Ovary (tissue), 9 donors: ENCODE results near the gene SLC36A3. TPM values are rescaled to one million over a fixed set of nuclear protein-coding genes. Genes with fewer than 3 reads are reported as not detected.

Experiments used
- DNase-seq, 5 donors: peaks; one replicate each; pipeline ENCODE4 v3.0.0-alpha.2; 2019 to 2020
- H3K27ac ChIP-seq, 2 donors: fragments of 200-600 bp; one replicate each; pipeline versions ENCODE4 v1.5.1 to v1.8.0; 2019 to 2022
- H3K27me3 ChIP-seq: fragments of 200-600 bp; one replicate; pipeline ENCODE4 v1.8.0; 2022
- H3K36me3 ChIP-seq: fragments of 200-600 bp; sonication (generic); one replicate; pipeline ENCODE4 v1.5.1; 2019
- H3K4me1 ChIP-seq: one replicate; pipeline ENCODE4 v1.8.1; 2013; ENCODE audit warnings: mild to moderate bottlenecking, moderate library complexity; ENCODE audit not compliant: insufficient read depth
- H3K4me3 ChIP-seq: fragments of 200-600 bp; sonication (generic); one replicate; pipeline ENCODE4 v1.5.1; 2017
- H3K9me3 ChIP-seq, 2 donors: fragments of 200-600 bp in 1 of 2; sonication (generic) in 1 of 2; one replicate each; pipeline versions ENCODE4 v1.5.1 to v1.8.1; 2013 to 2019; ENCODE audit warnings: mild to moderate bottlenecking in 1 of 2, moderate library complexity in 1 of 2
- EP300 ChIP-seq: sonication (generic); formaldehyde crosslinking; IDR thresholded peaks from one replicate; pipeline ENCODE4 v1.6.1; 2017; ENCODE audit warnings: antibody characterized with exemption
- POLR2A ChIP-seq: fragments of 450-650 bp; IDR thresholded peaks from one replicate; pipeline ENCODE4 v1.6.1; 2017; ENCODE audit warnings: antibody characterized with exemption, mild to moderate bottlenecking, moderate library complexity
- WGBS, 3 donors: extraction: QIAGEN DNeasy Blood & Tissue Kit in 1 of 3; methylation state at CpG; one replicate each; pipeline versions ENCODE4 v1.1.5 to v1.1.7; 2013 to 2017; 5-methylcytosine and 5-hydroxymethylcytosine counted together
- intact Hi-C, 4 donors: fragments of 100-400 bp; cut with DNase I; formaldehyde crosslinking; loops; one replicate each; pipeline versions ENCODE4 v1.11.0 to v1.15.1; 2022 to 2023
- polyA plus RNA-seq, 2 donors: library from polyadenylated mRNA; stranded (reverse); fragments of 200-250 nt in 1 of 2; fragments of 350-450 nt in 1 of 2; fragmentation: Illumina TruSeq in 1 of 2; extraction: RNeasy Lipid Tissue Mini Kit (QIAGEN cat#74804) in 1 of 2; gene quantifications; one replicate each; pipeline ENCODE4 v1.2.3, GENCODE V29; 2013 to 2014
- total RNA-seq, 7 donors: library from RNA; depleted of rRNA in 2 of 7; stranded (reverse); fragments of >200 nt in 2 of 7; fragmentation: NEBNext Ultra II Directional in 3 of 7; extraction: Animal tissue kit (Norgen Biotek cat#: 25700) in 3 of 7; gene quantifications; one replicate each; pipeline versions ENCODE4 v1.1.0 to v1.2.4, GENCODE V29; 2016 to 2023
- TF ChIP-seq, protein P1 (sequence below), 3 donors: fragments of 450-650 bp in 2 of 3; fragments of 200-600 bp in 1 of 3; IDR thresholded peaks; one replicate each; pipeline versions ENCODE4 v1.5.1 to v1.8.0; 2016 to 2022; ENCODE audit warnings: antibody characterized with exemption in 3 of 3, mild to moderate bottlenecking in 1 of 3
- donor health status: DM: no; HTN: no; CAD: no; lungs with moderate emphysema.
- donor health status: DM: no; HTN: no; CAD: no.
- donor health status: Bipolar disorder and iron deficiency.
- donor health status: DM: yes; HTN: yes; CAD: no.
- donor health status: DM: no; HTN: no; CAD: no.
- donor health status: DM: yes; HTN: yes; CAD: no.

The SLC36A3 gene
- total and polyA plus RNA-seq, 9 donors = not detected

DNA sequence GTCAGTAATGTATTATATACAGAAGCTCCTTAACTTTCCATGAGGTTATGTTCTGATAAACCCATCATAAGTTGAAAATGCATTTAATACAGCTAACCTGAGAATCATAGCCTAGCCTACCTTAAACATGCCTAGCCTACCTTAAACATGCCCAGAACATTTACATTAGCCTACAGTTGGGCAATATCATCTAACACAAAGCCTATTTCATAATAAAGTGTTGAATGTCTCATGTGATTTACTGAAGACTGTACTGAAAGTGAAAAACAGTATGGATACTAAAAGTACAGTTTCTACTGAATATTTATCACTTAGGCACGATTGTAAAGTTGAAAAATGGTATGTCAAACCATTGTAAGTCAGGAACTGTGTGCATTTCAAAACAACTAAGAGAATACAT is 49.0 kb downstream of the SLC36A3 start:
- 63 to 73% (median 65%) methylated on average over 1 of the region's 1 CpG for WGBS, 3 donors
- no peak overlapping the region for H3K4me3 ChIP-seq

DNA sequence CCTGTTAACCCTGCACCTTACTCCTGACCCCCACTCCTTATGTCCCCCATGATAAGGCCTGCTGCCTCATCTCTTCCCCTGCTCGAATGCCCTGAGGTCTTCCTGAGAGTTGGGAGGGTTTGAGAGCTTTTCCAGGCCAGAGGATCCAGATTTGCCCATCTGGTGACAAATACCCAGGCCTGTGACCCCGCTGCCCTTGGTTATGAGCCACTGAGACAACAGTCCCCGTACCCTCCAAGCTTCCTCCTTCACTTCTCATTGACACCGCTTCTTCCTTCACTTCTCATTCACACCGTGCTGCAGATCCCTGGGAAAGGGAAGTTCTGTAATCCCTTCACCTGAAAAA is 50.0 kb downstream of the SLC36A3 start:
- intact Hi-C loops = loop anchor here in 2 of 4 donors (5.0 kb wide), 2 partner anchors 256 to 661 kb away; no protein-coding TSS in a partner anchor
- Histone ChIP-seq H3K36me3 (no peaks in the 10 kb centered on the region), H3K27me3 (no peaks in the 10 kb centered on the region), H3K4me3 (peak overlapping the region; percentile 71), H3K4me1 (peaks cover 4% of the 10 kb centered on the region), H3K27ac (no peak overlapping the region), H3K9me3 (no peaks in the 10 kb centered on the region)
- DNase-seq = peak in 2 of 5 donors; percentile 40 to 42
- no peak for TF ChIP-seq EP300
- TF ChIP-seq, protein P1, sequence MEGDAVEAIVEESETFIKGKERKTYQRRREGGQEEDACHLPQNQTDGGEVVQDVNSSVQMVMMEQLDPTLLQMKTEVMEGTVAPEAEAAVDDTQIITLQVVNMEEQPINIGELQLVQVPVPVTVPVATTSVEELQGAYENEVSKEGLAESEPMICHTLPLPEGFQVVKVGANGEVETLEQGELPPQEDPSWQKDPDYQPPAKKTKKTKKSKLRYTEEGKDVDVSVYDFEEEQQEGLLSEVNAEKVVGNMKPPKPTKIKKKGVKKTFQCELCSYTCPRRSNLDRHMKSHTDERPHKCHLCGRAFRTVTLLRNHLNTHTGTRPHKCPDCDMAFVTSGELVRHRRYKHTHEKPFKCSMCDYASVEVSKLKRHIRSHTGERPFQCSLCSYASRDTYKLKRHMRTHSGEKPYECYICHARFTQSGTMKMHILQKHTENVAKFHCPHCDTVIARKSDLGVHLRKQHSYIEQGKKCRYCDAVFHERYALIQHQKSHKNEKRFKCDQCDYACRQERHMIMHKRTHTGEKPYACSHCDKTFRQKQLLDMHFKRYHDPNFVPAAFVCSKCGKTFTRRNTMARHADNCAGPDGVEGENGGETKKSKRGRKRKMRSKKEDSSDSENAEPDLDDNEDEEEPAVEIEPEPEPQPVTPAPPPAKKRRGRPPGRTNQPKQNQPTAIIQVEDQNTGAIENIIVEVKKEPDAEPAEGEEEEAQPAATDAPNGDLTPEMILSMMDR (IDR thresholded peaks at IDR 0.05) = no peak
- TF ChIP-seq POLR2A = no peak
- 22 to 30% (median 25%) methylated on average over 5 of the region's 5 CpGs for WGBS, 3 donors

More for the DNA sequence above, 49.0 kb downstream of the SLC36A3 start:
- H3K9me3 ChIP-seq = no peaks in the 10 kb centered on the region
- H3K27me3 ChIP-seq = no peaks in the 10 kb centered on the region
- H3K4me1 ChIP-seq = peaks cover 4% of the 10 kb centered on the region
- H3K27ac ChIP-seq = no peak overlapping the region
- TF ChIP-seq, protein P1 (IDR thresholded peaks at IDR 0.05) = no peak
- TF ChIP-seq EP300 (no peak), POLR2A (no peak)
- no peak for DNase-seq
- intact Hi-C loops = loop anchor here in 2 of 4 donors (5.0 kb wide), 2 partner anchors 257 to 662 kb away; no protein-coding TSS in a partner anchor
- no peaks in the 10 kb centered on the region for H3K36me3 ChIP-seq

DNA sequence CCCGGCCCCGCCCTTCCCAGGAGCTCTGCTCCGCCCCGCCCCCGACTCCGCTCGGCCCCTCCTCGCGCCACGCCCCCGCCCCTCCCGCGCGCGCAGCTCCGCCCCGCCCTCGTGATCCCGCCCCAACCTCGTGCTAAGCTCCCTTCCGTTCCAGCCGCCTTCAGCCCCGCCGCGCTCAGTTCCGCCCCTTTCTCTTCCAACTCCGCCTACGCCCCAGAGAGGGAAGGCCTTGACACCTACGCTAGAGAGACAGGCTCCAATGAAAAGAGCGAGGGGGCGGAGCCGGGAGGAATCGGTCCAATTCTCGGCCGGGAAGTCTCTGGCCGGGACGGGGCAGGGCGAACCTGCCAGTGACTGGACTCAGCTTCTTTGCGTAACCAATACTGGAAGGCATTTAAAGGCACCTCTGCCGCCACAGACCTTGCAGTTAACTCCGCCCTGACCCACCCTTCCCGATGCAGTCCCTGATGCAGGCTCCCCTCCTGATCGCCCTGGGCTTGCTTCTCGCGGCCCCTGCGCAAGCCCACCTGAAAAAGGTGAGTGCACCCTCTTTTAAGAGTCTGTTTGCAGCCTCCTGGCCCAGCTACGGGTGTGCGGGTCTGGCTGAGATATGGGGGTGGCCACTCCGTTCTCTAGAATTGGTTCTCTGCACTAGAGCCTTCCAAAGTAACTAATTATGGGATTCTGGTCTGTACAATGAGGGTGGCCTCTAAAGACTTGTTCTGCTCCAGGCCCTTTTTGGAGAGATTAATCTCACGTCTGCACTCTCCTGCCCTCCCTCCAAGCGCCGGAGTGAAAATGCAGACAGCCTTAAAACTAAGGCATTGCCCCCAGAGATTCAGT is 50.6 kb downstream of the SLC36A3 start, which contains the start of gene GM2A:
TSS of gene GM2A (plus strand) at position 424 of the 843 bp plus-strand sequence. CDS start at position 456, 32 bp downstream.
- H3K4me1 ChIP-seq = peaks cover 4% of the 10 kb centered on the region
- peak; percentile 46 for TF ChIP-seq EP300
- TF ChIP-seq, protein P1 (IDR thresholded peaks at IDR 0.05) = no peak
- peak; percentile 16 for TF ChIP-seq POLR2A
- H3K4me3 ChIP-seq = peak within 1 kb of the TSS; percentile 71
- no peaks in the 10 kb centered on the region for H3K9me3 ChIP-seq
- H3K27me3 ChIP-seq = no peaks in the 10 kb centered on the region
- intact Hi-C loops = loop anchor here in 2 of 4 donors (5.0 kb wide), 2 partner anchors 256 to 661 kb away; no protein-coding TSS in a partner anchor
- no peaks in the 10 kb centered on the region for H3K36me3 ChIP-seq
- WGBS, 3 donors = 0 to 1% (median 1%) methylated on average over 36 to 52 of the region's 52 CpGs
- peak; percentile 99 for DNase-seq
- peak within 1 kb of the TSS in 1 of 2 donors; percentile 51 for H3K27ac ChIP-seq

DNA sequence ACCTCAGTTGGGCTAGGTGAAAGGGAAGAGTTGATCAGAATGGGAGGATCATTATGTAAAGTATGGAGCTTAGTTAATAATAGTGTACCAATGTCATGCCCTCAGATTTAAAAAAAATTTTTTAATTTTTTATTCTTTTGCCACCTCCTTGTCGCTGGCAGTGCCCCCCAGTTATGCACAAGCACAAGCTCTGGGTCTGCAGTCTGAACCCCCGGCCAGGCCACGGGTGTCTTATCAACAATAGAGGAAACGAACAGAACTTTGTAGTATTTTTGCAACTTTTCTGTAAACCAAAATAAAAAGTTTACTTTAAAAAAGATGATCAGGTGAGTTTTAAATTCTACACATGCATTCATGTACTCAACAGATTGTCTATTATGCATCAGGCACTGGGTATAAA is 51.9 kb downstream of the SLC36A3 start:
- peaks cover 4% of the 10 kb centered on the region for H3K4me1 ChIP-seq
- intact Hi-C loops = loop anchor here in 2 of 4 donors (5.0 kb wide), 2 partner anchors 254 to 659 kb away; no protein-coding TSS in a partner anchor
- TF ChIP-seq, protein P1 (IDR thresholded peaks at IDR 0.05) = no peak
- TF ChIP-seq EP300 = no peak
- TF ChIP-seq POLR2A = no peak
- no peak for DNase-seq
- WGBS, 3 donors = 78 to 89% (median 86%) methylated on average over 4 of the region's 4 CpGs
- H3K9me3 ChIP-seq = no peaks in the 10 kb centered on the region
- no peaks in the 10 kb centered on the region for H3K36me3 ChIP-seq
- H3K27me3 ChIP-seq = no peaks in the 10 kb centered on the region
- H3K4me3 ChIP-seq = no peak overlapping the region
- H3K27ac ChIP-seq = no peak overlapping the region
